ENCODE data around the gene ARHGEF19.
"Not testable (repeated sequence)": the region's sequence is repeated elsewhere in the genome, so short reads cannot be mapped to it uniquely, and the experiment has no call there.

The ARHGEF19 gene

DNA sequence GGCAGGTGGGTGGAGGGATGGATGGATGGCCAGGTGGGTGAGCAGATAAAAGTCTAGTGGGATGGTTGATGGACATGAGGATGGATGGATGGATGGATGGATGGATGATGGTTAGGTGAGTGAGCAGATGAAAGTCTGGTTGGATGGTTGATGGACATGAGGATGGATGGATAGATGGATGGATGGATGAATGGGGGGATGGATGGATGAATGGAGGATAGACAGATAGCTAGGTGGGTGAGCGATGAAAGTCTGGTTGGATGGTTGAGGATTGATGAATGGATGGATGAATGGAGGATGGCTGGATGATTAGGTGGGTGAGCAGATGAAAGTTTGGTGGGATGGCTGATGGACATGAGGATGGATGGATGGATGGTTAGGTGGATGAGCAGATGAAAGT lies 9.0 kb upstream of the ARHGEF19 start:
- DNase-seq (ENCODE audit: low spot score): no peak

DNA sequence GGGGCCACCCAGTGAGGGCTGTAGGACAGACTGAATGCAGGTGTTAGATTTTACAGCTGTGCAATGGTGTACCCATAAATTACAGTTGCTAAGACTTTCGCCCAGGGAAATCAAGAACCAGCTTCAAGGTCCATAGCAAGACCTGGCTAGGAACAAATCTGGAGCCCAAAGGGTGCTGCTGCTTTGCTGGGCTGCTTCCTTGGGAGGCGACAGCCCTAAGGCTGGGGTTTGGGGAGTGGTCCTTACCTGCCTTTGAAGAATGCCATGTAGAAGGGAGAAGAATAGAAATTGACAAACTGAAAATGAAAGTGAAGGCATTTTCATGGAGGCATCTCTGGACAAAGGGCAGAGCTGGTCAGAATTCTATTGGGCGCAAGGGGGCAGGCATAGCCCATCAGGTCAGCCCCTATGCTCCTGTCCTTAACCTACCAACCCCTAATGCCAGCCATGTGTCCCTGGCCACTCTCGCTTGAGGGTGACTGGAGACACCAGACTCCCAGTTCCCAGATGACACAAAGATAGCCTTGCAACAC lies 7.6 kb upstream of the ARHGEF19 start:
- no peak for DNase-seq (ENCODE audit: low spot score)

DNA sequence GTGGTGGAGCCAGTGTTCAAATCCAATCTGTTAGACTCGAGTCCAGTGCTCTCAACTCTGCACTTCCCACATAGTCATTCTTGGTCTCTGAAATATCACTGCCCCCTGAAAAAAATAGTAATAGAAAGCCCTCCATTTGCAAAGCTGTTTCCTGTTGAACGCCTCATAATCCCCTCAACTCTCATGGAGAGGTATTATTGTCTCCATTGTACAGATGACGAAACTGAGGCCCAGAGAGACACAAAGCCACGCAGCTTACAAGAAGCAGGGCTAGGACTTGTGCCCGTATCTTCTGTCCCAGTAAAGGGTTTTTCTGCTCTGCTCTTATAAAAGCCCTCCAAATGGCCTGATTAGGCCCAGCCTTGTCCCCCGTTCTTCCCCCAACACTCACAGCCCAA lies 6.2 kb upstream of the ARHGEF19 start:
- no peak for DNase-seq (ENCODE audit: low spot score)

DNA sequence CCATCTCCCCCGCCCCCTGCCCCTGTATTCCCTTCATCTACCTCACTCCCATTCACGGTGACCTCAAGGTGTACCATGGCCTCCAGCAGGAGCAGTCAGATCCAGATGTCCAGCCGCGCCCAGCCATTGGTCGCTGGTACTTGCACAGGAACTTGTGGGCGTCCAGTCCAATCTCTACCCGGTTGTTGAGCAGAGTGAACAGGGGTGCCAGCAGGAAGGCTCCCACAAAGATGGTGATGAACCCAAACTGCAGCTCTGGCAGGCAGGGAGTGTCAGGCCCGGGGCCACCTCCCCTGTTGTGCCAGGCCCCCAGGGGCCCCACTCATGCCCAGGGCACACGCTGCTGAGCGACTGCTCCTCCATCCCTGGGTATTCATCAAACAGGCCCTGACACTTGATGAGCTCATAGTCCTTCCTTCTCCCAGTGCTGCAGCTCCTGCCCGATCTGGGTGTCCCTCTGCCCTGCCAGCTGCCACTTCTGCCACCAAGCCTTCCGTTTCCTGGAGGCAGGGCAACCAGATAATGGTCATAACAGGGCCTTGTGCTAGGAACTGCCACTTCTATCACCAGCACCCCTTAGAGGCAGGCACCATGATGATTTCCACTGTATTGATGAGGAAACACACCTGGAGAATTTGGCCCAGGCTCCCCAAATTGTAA lies 5.7 kb upstream of the ARHGEF19 start:
- DNase-seq (ENCODE audit: low spot score): no peak

DNA sequence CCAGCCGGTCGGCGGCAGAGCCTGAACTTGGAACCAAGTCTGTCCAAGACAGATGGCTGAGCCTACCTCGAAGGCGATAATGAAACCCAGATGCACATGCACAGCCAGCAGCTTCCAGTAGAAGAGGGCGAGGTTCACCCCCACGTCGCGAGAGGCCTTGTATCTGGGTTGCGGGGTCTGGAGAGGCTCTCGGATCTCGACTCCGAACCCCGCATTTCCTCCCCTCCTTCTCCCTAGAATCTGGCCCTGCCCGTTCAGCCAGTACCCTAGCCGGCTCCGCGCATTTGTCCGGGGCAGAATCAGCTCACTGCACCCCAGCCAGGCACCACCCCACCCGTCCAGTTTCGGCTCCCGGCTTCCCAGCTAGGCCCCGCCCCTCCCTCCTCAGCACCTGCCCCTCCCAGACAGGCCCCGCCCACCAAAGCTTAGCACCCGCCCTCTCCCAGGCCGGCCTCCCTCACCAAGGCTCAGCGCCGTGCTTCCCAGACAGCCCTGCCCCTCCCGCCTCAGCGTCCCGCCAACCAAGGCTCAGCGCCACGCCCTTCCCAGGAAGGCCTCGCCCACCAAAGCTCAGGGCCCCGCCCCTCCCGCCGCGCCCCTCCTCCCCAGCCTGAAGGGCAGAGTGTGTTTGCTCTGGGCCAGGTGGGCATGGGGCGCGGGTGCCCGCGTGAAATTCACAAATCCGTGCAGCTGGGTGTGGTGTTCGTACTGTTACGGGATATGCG lies 4.8 kb upstream of the ARHGEF19 start:
- peak; percentile 95 for DNase-seq (ENCODE audit: low spot score)

DNA sequence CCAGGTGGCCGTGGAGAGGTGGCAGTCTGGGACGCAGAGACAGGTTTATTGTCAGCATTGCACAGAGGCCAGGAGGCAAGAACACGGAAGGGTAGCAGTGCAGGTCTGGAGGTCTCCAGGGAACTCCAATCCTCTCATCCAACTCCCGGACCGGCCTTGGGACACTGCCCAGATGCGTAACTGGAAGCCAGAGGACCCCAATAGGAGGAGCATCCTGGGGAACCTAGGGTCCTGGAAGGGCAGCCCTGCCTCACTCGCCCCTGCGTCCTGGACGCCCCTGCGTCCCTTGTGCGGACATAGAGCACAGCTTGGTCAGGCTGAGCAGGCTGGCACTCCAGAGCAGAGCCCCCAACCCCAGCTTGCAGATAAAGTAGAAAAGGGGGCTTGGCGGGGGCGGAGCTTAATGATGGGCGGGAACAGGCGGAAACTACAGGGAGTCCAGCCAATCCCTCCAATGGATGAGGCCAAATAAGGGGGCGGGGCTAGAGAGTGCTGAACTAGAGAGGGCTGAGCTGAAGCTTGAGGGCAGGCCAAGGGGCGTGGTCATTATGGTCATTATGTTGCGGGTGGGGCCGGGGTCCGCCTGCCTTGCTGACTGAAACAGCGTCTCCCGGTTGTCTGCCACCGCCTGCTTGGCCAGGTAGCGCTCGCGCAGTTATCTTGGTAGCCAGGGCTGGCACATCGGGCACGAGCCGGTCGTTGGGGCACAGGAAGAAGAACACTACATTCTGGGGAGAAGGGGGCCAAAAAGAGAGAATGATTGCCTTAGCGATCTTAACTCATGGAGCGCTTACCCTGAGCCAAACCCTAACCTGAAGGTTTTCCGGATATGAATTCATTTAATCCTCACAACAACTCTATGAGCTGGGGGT lies 3.7 kb upstream of the ARHGEF19 start:
- peak; percentile 72 for DNase-seq (ENCODE audit: low spot score)

DNA sequence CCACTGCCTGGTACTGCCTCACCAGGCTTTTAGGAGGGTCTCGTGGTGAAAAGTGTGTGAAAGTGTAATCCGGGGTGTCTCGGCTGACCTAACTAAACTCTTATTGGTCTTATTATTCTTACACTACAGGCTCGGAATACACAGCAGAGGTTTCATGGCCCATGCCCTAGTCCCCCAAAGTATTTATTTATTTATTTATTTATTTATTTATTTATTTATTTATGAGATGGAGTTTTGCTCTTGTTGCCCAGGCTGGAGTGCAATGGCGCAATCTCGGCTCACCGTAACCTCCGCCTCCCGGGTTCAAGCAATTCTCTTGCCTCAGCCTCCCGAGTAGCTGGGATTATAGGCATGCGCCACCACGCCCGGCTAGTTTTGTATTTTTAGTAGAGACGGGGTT lies 2.8 kb upstream of the ARHGEF19 start:
- DNase-seq (ENCODE audit: low spot score): not testable (repeated sequence)

DNA sequence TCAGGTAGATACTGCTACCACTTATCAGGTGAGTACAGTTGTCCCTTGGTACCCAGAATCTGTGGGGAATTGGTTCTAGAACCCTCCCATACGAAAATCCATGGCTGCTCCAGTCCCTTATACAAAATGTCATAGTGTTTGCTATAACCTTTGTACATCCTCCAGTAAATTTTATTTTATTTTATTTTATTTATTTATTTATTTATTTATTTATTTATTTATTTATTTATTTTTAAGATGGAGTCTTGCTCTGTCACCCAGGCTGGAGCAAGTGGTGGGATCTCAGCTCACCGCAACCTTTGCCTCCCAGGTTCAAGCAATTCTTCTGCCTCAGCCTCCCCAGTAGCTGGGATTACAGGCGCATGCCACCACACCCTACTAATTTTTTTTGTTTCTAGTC lies 1.1 kb upstream of the ARHGEF19 start:
- DNase-seq (ENCODE audit: low spot score): not testable (repeated sequence)

DNA sequence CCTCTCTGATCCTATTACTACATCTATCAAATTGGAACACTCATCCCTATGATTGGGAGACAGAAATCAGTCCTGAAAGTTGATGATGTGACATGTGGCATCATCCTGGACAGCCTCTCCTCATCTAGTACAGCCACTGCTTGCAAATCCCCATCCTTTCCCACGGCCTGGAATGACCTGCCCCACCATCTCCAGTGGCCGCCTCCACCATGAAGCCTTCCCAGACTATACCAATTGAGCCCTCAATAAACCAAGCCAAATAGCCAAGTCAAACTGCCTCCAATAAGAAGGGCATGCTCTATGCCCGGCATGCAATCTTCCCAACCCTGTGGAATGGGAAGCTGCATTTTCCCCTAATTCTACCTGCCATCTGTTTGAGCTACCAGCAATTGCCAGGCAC lies 561 bp upstream of the ARHGEF19 start:
- no peak for DNase-seq (ENCODE audit: low spot score)

DNA sequence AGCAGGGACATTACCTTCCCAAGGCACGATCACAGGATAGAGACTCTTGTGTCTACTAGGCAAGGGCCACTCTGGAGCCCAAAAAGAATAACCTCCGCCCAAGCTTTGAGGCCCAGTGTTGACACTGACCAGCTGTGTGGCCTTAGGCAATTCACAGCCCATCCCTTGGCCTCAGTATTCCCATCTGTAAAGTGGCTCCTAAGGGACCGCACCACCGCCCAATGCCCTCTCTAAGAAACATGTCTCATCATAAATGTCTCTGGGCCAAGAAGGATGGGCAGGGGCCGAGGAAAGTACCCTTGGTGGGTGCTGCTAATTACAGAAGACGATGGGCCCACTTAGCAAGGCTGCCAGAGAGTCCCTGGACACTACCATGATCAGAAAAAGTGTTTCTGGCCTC lies 628 bp downstream of the ARHGEF19 start:
- no peak for DNase-seq (ENCODE audit: low spot score)

DNA sequence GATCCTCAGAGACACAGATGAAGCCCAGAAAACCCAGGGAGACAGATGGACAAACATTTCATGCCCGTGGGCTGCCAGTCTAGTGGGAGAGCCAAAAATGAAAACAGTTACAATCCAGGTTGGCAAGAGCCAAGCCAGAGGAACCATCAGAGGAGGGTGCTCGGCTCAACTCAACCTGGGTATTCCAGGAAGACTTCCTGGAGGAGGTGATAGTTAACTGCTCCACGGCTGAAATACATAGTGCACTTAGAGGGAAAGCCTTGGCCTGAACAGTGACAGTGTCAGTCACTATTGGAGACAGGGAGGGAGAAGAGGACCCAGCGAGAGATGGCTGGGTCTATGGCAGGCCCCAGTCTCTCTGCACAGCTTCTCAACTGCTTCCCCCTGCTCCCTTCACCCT lies 1.9 kb downstream of the ARHGEF19 start:
- DNase-seq (ENCODE audit: low spot score): no peak

DNA sequence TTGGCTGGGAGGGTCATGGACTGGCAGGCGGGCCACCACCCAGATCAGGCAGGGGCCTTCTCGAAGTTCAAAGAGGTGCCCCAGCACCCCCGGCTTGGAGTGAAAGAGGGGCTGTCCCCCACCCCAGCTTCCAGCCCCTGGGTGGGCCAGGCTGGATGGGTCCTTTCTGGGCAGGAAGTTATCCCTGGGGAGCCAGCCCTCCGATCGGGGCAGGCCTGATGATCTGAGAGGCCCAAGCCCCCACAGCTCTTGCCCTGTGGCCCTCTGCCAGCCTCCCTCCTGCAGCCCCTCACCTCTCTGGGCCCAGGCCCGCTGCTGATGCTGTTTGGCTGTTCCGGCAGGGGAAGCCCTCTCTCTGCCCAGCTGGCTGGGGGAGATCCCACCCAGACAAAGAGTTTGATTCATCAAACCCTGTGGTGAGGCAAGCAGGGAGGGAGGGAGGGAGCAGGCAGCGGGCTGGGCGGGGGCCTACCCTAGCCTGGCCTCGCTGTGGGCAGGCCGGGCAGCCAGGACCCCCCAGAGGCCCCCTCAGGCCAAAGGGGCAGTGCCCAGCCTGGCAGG lies 2.5 kb downstream of the ARHGEF19 start:
- no peak for DNase-seq (ENCODE audit: low spot score)

DNA sequence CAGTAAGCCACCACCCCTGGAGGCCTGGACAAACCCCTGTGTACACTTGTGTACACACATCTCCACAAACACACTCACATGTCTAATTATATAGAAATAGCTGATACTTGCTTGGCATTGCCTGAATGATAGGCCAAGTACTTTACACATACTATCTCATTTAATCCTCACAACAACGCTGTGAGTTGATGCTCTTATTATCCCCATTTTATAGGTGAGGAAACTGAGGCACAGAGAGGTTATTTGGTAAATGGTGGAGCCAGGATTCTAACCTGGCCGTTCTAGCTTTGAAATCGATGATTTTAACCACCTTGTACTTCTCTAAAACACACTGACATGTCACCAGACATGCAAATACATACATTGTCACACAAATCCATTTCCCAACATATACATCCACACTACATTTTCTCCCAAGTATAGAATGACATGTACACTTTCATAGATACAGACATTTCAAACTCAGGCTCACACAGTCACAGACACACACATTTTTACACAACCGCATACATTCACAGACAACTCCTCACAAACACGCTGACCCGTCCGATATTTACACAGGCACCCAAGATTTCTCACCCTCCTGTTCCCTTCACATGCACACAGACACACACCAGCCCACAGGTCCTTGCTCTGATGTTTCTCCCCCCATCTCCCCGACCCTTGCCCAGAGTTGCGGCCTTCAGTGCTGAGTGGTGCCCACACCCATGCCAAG lies 3.2 kb downstream of the ARHGEF19 start:
- DNase-seq (ENCODE audit: low spot score): no peak

DNA sequence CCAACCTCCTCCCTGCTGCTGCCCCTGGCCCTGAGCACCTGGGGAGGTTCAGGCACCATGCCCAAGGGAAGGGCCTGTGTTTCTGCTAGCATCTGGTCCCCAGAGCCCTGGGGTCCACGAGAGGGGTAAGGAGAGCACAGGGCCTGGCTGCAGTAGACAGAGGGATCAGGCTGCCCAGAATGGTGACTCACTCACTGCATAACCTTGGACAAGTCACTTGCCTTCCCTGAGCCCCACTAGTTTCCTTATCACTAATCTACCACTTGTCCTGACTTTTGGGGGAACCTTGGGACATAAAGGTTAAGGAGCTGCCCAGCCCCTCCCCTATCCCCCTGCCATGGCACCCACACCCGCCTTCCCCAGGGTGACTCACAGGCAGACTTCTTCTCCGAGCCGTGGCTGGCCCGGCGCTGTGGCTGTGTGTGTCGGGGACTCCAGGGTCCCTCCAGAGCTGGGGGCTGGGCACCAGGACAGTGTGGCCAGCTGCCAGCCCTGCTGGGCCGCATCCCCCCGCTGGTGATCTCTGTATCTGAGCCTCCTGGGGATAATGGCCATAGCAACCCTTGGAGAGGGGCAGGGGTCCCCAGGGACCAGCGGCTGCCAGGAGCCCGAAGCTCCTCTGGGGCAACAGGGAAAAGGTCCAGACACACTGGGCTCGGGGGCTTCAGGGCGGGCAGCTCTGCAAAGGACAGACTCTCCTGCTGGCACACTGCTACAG lies 4.0 kb downstream of the ARHGEF19 start:
- no peak for DNase-seq (ENCODE audit: low spot score)

DNA sequence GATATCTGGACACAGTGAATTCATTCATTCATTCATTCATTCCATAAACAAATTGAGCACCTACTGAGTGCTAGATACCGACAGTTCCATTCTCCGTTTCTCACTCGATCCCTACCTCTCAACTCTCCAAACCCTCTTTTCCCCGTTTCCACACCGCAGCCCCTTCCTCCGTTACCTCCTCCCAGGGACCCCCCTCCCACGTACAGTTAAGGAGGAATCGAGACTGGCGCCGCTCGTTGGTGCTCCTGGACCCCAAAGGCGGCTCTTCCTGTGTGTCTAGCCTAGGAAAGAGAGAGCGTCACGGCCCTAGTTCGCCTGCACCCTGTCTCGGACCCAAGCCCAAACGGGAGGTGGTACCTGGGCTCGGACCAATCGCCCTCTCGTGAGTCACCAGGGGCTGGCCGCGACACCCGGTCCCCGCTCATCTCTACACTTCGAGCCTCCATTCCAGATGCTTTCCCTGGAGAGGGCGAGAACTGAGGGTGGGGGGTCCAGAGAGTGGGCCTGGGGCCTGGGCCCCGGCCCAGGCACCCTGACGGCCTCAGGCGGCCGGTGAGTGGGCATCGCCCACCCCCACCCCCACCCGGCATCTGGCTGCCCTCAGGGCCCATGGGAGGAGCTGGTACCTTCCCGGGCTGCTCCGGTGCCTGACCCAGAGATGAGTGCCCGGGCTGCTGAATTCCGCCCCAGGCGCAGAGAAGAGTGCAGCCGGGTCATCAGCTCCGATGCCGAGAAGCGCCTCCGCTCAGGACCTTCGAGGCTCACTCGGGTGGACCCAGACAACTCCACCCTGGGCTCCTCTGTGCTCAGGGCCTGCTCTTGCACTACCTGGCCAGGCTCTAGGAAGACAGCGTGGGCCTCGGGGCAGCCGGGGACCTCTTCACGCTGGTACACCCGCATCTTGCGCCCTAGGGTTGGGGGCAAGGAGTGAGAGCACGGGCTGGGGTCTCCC lies 4.9 kb downstream of the ARHGEF19 start:
- DNase-seq (ENCODE audit: low spot score): no peak

DNA sequence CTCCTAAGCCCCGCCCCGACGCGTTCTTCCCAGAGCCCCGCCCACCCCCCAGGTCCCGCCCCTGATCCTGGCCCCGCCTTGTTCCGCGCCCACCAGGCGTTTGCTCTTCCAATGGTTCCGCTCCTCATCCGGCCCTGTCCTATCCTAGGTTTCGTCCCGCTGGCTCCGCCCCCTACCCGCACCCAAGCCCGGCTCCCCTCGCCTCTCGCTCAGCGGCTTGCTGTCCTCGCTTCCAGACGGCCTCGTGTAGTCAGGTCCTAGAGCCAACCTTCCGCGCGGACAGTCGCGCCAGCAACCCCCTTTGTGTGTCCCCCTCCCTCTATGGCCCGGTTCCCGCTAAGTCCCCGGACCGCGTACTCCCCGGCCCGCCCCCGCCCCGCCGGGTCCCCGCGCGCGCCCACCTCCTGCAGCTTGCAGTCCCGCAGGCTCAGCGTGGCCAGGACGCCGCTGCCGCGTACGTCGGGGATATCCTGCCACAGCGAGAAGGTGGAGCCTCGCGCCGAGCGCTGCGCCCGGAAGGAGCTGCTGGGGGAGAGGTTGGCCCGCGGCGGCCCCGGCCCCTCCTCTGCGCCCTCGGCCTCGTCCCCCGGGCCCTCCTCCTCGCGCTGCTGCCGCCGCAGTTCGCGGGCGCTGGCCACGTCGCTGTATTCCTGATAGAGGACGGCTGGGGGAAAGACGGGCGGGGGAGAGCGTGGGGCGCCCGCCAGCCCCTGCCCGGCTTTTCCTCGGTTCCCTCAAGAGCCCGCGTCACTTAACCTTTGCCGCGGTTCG lies 5.7 kb downstream of the ARHGEF19 start:
- DNase-seq (ENCODE audit: low spot score): peak; percentile 93

DNA sequence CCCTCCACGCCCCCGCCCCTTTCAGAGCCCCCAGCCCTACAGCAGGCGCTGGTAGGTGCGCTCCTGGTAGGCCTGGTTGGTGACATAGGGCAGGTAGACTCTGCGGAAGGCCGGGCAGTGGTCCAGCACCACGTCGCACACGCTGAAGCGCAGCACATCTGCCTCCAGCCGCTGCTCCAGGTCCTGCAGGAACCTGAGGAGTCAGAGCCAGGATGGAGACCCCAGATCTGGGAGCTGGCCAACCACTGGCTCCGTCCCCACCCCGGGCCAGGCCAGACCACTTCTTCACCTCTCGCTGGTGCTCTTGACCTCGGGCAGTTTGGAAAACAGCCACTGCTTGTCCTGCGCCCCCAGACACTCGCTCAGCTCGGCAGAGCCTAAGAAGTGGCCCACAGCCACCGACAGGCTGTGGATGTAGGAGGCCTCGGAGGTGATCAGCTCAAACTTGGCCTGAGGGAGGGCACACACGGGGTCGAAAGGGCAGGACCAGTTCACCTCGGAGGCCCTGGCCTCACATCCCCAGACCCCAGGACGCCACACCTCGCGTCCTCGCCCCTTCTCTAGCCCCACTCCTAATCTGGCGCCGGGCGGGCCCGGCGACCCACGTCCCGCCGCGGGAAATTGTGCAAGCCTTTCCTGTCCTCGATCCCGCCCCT lies 6.4 kb downstream of the ARHGEF19 start:
- no peak for DNase-seq (ENCODE audit: low spot score)

DNA sequence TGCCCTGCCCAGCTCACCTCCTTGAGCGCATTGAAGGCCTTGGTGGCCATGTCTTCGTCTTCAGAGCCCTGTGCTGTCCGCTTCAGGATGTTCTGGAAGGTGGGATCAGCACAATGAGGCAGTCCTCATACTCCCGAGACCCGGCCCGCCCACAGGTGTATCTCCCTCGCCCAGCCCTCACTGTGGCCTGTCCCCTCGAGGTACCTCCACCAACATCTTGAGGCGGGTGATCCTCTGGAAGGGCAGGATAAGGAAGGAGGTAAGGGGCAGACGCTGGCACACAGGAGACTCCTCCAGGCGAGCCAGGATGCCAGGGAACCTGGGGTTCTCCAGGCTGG lies 7.1 kb downstream of the ARHGEF19 start:
- no peak for DNase-seq (ENCODE audit: low spot score)

Measured in cerebellar cortex (tissue), 1 donor.